ENCODE measurements around the gene EEFSEC. TPM values are rescaled to one million over a fixed set of nuclear protein-coding genes. Genes with fewer than 3 reads are reported as not detected.

Gene EEFSEC
- total RNA-seq, 1 donor from 2014 or later: 2.6 TPM

- Histone ChIP-seq H3K27ac (ENCODE audit: low read depth, low read length) (no peak overlapping the region), H3K36me3 (ENCODE audit: control insufficient read depth in 3 of 3, insufficient read depth in 3 of 3, low read length in 3 of 3) (no peaks in the 10 kb centered on the region), H3K4me3 (ENCODE audit: low read length in 3 of 3) (no peak overlapping the region), H3K9me3 (ENCODE audit: control insufficient read depth in 3 of 3, low read length in 3 of 3) (no peaks in the 10 kb centered on the region), H3K27me3 (ENCODE audit: control insufficient read depth in 3 of 3, insufficient read depth in 3 of 3, low read length in 3 of 3) (no peaks in the 10 kb centered on the region), H3K9ac (ENCODE audit: low read depth in 1 of 3, low read length in 3 of 3) (no peak overlapping the region), H3K4me1 (ENCODE audit: control insufficient read depth in 3 of 3, insufficient read depth in 3 of 3, low read length in 3 of 3) (peaks cover 11 to 20% (median 14%) of the 10 kb centered on the region in 3 donors)
Measured at GRCh38 chr3:128193168-128193567, 39.9 kb downstream of the EEFSEC start.

- Histone ChIP-seq H3K4me3 (ENCODE audit: low read length in 3 of 3) (no peak overlapping the region), H3K27ac (ENCODE audit: low read depth, low read length) (no peak overlapping the region), H3K27me3 (ENCODE audit: control insufficient read depth in 3 of 3, insufficient read depth in 3 of 3, low read length in 3 of 3) (no peaks in the 10 kb centered on the region), H3K9ac (ENCODE audit: low read depth in 1 of 3, low read length in 3 of 3) (no peak overlapping the region), H3K4me1 (ENCODE audit: control insufficient read depth in 3 of 3, insufficient read depth in 3 of 3, low read length in 3 of 3) (peaks cover 18 to 24% (median 22%) of the 10 kb centered on the region in 3 donors), H3K9me3 (ENCODE audit: control insufficient read depth in 3 of 3, low read length in 3 of 3) (no peaks in the 10 kb centered on the region), H3K36me3 (ENCODE audit: control insufficient read depth in 3 of 3, insufficient read depth in 3 of 3, low read length in 3 of 3) (no peaks in the 10 kb centered on the region)
Measured at GRCh38 chr3:128194843-128195242, 41.6 kb downstream of the EEFSEC start.

GRCh38 chr3:128195369-128195768 lies 42.1 kb downstream of the EEFSEC start:
- Histone ChIP-seq H3K9me3 (ENCODE audit: control insufficient read depth in 3 of 3, low read length in 3 of 3) (no peaks in the 10 kb centered on the region), H3K9ac (ENCODE audit: low read depth in 1 of 3, low read length in 3 of 3) (no peak overlapping the region), H3K27me3 (ENCODE audit: control insufficient read depth in 3 of 3, insufficient read depth in 3 of 3, low read length in 3 of 3) (no peaks in the 10 kb centered on the region), H3K4me1 (ENCODE audit: control insufficient read depth in 3 of 3, insufficient read depth in 3 of 3, low read length in 3 of 3) (peaks cover 18 to 24% (median 22%) of the 10 kb centered on the region in 3 donors), H3K27ac (ENCODE audit: low read depth, low read length) (no peak overlapping the region), H3K4me3 (ENCODE audit: low read length in 3 of 3) (no peak overlapping the region), H3K36me3 (ENCODE audit: control insufficient read depth in 3 of 3, insufficient read depth in 3 of 3, low read length in 3 of 3) (no peaks in the 10 kb centered on the region)

- H3K4me3 ChIP-seq (ENCODE audit: low read length in 3 of 3): no peak overlapping the region
- no peak overlapping the region for H3K27ac ChIP-seq (ENCODE audit: low read depth, low read length)
- no peak overlapping the region for H3K9ac ChIP-seq (ENCODE audit: low read depth in 1 of 3, low read length in 3 of 3)
- H3K27me3 ChIP-seq (ENCODE audit: control insufficient read depth in 3 of 3, insufficient read depth in 3 of 3, low read length in 3 of 3): no peaks in the 10 kb centered on the region
- peaks cover 18 to 24% (median 22%) of the 10 kb centered on the region in 3 donors for H3K4me1 ChIP-seq (ENCODE audit: control insufficient read depth in 3 of 3, insufficient read depth in 3 of 3, low read length in 3 of 3)
- no peaks in the 10 kb centered on the region for H3K9me3 ChIP-seq (ENCODE audit: control insufficient read depth in 3 of 3, low read length in 3 of 3)
- H3K36me3 ChIP-seq (ENCODE audit: control insufficient read depth in 3 of 3, insufficient read depth in 3 of 3, low read length in 3 of 3): no peaks in the 10 kb centered on the region
Measured at GRCh38 chr3:128195802-128196201, 42.5 kb downstream of the EEFSEC start.

GRCh38 chr3:128196647-128197046 lies 43.4 kb downstream of the EEFSEC start:
- Histone ChIP-seq H3K4me3 (ENCODE audit: low read length in 3 of 3) (no peak overlapping the region), H3K27me3 (ENCODE audit: control insufficient read depth in 3 of 3, insufficient read depth in 3 of 3, low read length in 3 of 3) (no peaks in the 10 kb centered on the region), H3K27ac (ENCODE audit: low read depth, low read length) (no peak overlapping the region), H3K9ac (ENCODE audit: low read depth in 1 of 3, low read length in 3 of 3) (no peak overlapping the region), H3K4me1 (ENCODE audit: control insufficient read depth in 3 of 3, insufficient read depth in 3 of 3, low read length in 3 of 3) (peaks cover 18 to 24% (median 22%) of the 10 kb centered on the region in 3 donors), H3K9me3 (ENCODE audit: control insufficient read depth in 3 of 3, low read length in 3 of 3) (no peaks in the 10 kb centered on the region), H3K36me3 (ENCODE audit: control insufficient read depth in 3 of 3, insufficient read depth in 3 of 3, low read length in 3 of 3) (no peaks in the 10 kb centered on the region)

- Histone ChIP-seq H3K36me3 (ENCODE audit: control insufficient read depth in 3 of 3, insufficient read depth in 3 of 3, low read length in 3 of 3) (no peaks in the 10 kb centered on the region), H3K4me1 (ENCODE audit: control insufficient read depth in 3 of 3, insufficient read depth in 3 of 3, low read length in 3 of 3) (peaks cover 18 to 24% (median 22%) of the 10 kb centered on the region in 3 donors), H3K27ac (ENCODE audit: low read depth, low read length) (no peak overlapping the region), H3K27me3 (ENCODE audit: control insufficient read depth in 3 of 3, insufficient read depth in 3 of 3, low read length in 3 of 3) (no peaks in the 10 kb centered on the region), H3K4me3 (ENCODE audit: low read length in 3 of 3) (no peak overlapping the region), H3K9me3 (ENCODE audit: control insufficient read depth in 3 of 3, low read length in 3 of 3) (no peaks in the 10 kb centered on the region), H3K9ac (ENCODE audit: low read depth in 1 of 3, low read length in 3 of 3) (peak overlapping the region in 1 of 3 donors; percentile 10)
Measured at GRCh38 chr3:128197855-128198254, 44.6 kb downstream of the EEFSEC start.

GRCh38 chr3:128198313-128198712 lies 45.0 kb downstream of the EEFSEC start:
- Histone ChIP-seq H3K36me3 (ENCODE audit: control insufficient read depth in 3 of 3, insufficient read depth in 3 of 3, low read length in 3 of 3) (peaks cover 0 to 2% (median 0%) of the 10 kb centered on the region in 3 donors), H3K4me3 (ENCODE audit: low read length in 3 of 3) (no peak overlapping the region), H3K27ac (ENCODE audit: low read depth, low read length) (no peak overlapping the region), H3K9ac (ENCODE audit: low read depth in 1 of 3, low read length in 3 of 3) (no peak overlapping the region), H3K9me3 (ENCODE audit: control insufficient read depth in 3 of 3, low read length in 3 of 3) (no peaks in the 10 kb centered on the region), H3K4me1 (ENCODE audit: control insufficient read depth in 3 of 3, insufficient read depth in 3 of 3, low read length in 3 of 3) (peaks cover 18 to 24% (median 22%) of the 10 kb centered on the region in 3 donors), H3K27me3 (ENCODE audit: control insufficient read depth in 3 of 3, insufficient read depth in 3 of 3, low read length in 3 of 3) (no peaks in the 10 kb centered on the region)

- H3K4me1 ChIP-seq (ENCODE audit: control insufficient read depth in 3 of 3, insufficient read depth in 3 of 3, low read length in 3 of 3): peaks cover 17 to 23% (median 22%) of the 10 kb centered on the region in 3 donors
- H3K4me3 ChIP-seq (ENCODE audit: low read length in 3 of 3): no peak overlapping the region
- H3K27ac ChIP-seq (ENCODE audit: low read depth, low read length): no peak overlapping the region
- H3K36me3 ChIP-seq (ENCODE audit: control insufficient read depth in 3 of 3, insufficient read depth in 3 of 3, low read length in 3 of 3): peaks cover 0 to 3% (median 0%) of the 10 kb centered on the region in 3 donors
- no peaks in the 10 kb centered on the region for H3K27me3 ChIP-seq (ENCODE audit: control insufficient read depth in 3 of 3, insufficient read depth in 3 of 3, low read length in 3 of 3)
- no peak overlapping the region for H3K9ac ChIP-seq (ENCODE audit: low read depth in 1 of 3, low read length in 3 of 3)
- H3K9me3 ChIP-seq (ENCODE audit: control insufficient read depth in 3 of 3, low read length in 3 of 3): no peaks in the 10 kb centered on the region
Measured at GRCh38 chr3:128199110-128199509, 45.8 kb downstream of the EEFSEC start.

GRCh38 chr3:128201158-128201755 lies 48.0 kb downstream of the EEFSEC start:
- peaks cover 0 to 3% (median 0%) of the 10 kb centered on the region in 3 donors for H3K36me3 ChIP-seq (ENCODE audit: control insufficient read depth in 3 of 3, insufficient read depth in 3 of 3, low read length in 3 of 3)

GRCh38 chr3:128203169-128203568 lies 49.9 kb downstream of the EEFSEC start:
- Histone ChIP-seq H3K27me3 (ENCODE audit: control insufficient read depth in 3 of 3, insufficient read depth in 3 of 3, low read length in 3 of 3) (no peaks in the 10 kb centered on the region), H3K36me3 (ENCODE audit: control insufficient read depth in 3 of 3, insufficient read depth in 3 of 3, low read length in 3 of 3) (peaks cover 0 to 3% (median 0%) of the 10 kb centered on the region in 3 donors), H3K4me3 (ENCODE audit: low read length in 3 of 3) (no peak overlapping the region), H3K4me1 (ENCODE audit: control insufficient read depth in 3 of 3, insufficient read depth in 3 of 3, low read length in 3 of 3) (peaks cover 4 to 8% (median 7%) of the 10 kb centered on the region in 3 donors), H3K27ac (ENCODE audit: low read depth, low read length) (no peak overlapping the region), H3K9ac (ENCODE audit: low read depth in 1 of 3, low read length in 3 of 3) (no peak overlapping the region), H3K9me3 (ENCODE audit: control insufficient read depth in 3 of 3, low read length in 3 of 3) (no peaks in the 10 kb centered on the region)

More at GRCh38 chr3:128201158-128201755, 48.0 kb downstream of the EEFSEC start:
- H3K4me3 ChIP-seq (ENCODE audit: low read length in 3 of 3): no peak overlapping the region
- H3K27me3 ChIP-seq (ENCODE audit: control insufficient read depth in 3 of 3, insufficient read depth in 3 of 3, low read length in 3 of 3): no peaks in the 10 kb centered on the region
- H3K9ac ChIP-seq (ENCODE audit: low read depth in 1 of 3, low read length in 3 of 3): no peak overlapping the region
- no peaks in the 10 kb centered on the region for H3K9me3 ChIP-seq (ENCODE audit: control insufficient read depth in 3 of 3, low read length in 3 of 3)
- H3K4me1 ChIP-seq (ENCODE audit: control insufficient read depth in 3 of 3, insufficient read depth in 3 of 3, low read length in 3 of 3): peaks cover 16 to 22% (median 17%) of the 10 kb centered on the region in 3 donors
- H3K27ac ChIP-seq (ENCODE audit: low read depth, low read length): no peak overlapping the region

Measured in skeletal muscle tissue (tissue), 4 donors.